Measurements from ENCODE around the gene HOXD3. TPM values are rescaled to one million over a fixed set of nuclear protein-coding genes. Genes with fewer than 3 reads are reported as not detected.
A peak's percentile ranks its signal among the peaks of the same experiment; 100 is the strongest.

HOXD3 gene
- total and polyA plus RNA-seq, 4 donors, result 0.07 to 2.5 (median 0.64) TPM

GRCh38 chr2:176149481-176149938 is 7.6 kb upstream of the HOXD3 start:
- DNase-seq (peak in 1 of 3 donors; percentile 8), ATAC-seq (ENCODE audit: insufficient read depth, low FRiP score) (no peak)
- 13 to 20% methylated on average over 22 of the region's 22 CpGs for WGBS, 2 donors
- peaks cover 0 to 7% (median 0%) of the 10 kb centered on the region in 5 donors for H3K4me1 ChIP-seq (ENCODE audit: control insufficient read depth in 5 of 5, insufficient read depth in 5 of 5, low read length in 5 of 5)
- H3K4me3 ChIP-seq, result no peak overlapping the region
- H3K27me3 ChIP-seq (ENCODE audit: control insufficient read depth in 3 of 3, insufficient read depth in 3 of 3, low read length in 2 of 3), result peaks cover 32 to 97% (median 92%) of the 10 kb centered on the region in 3 donors
- TF ChIP-seq, protein P1, sequence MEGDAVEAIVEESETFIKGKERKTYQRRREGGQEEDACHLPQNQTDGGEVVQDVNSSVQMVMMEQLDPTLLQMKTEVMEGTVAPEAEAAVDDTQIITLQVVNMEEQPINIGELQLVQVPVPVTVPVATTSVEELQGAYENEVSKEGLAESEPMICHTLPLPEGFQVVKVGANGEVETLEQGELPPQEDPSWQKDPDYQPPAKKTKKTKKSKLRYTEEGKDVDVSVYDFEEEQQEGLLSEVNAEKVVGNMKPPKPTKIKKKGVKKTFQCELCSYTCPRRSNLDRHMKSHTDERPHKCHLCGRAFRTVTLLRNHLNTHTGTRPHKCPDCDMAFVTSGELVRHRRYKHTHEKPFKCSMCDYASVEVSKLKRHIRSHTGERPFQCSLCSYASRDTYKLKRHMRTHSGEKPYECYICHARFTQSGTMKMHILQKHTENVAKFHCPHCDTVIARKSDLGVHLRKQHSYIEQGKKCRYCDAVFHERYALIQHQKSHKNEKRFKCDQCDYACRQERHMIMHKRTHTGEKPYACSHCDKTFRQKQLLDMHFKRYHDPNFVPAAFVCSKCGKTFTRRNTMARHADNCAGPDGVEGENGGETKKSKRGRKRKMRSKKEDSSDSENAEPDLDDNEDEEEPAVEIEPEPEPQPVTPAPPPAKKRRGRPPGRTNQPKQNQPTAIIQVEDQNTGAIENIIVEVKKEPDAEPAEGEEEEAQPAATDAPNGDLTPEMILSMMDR (IDR thresholded peaks at IDR 0.05; ENCODE audit: control extremely low read depth, extremely low read depth), result no peak
- H3K9ac ChIP-seq (ENCODE audit: insufficient read depth in 1 of 2, low read length in 2 of 2), result no peak overlapping the region
- H3K27ac ChIP-seq (ENCODE audit: low read depth in 1 of 2, low read length in 1 of 2), result no peak overlapping the region
- peaks cover 0 to 11% (median 0%) of the 10 kb centered on the region in 4 donors for H3K9me3 ChIP-seq (ENCODE audit: control insufficient read depth in 4 of 4, insufficient read depth in 3 of 4, low read length in 3 of 4)
- no peaks in the 10 kb centered on the region for H3K36me3 ChIP-seq (ENCODE audit: control insufficient read depth in 4 of 4, insufficient read depth in 4 of 4, low read length in 4 of 4)

DNA sequence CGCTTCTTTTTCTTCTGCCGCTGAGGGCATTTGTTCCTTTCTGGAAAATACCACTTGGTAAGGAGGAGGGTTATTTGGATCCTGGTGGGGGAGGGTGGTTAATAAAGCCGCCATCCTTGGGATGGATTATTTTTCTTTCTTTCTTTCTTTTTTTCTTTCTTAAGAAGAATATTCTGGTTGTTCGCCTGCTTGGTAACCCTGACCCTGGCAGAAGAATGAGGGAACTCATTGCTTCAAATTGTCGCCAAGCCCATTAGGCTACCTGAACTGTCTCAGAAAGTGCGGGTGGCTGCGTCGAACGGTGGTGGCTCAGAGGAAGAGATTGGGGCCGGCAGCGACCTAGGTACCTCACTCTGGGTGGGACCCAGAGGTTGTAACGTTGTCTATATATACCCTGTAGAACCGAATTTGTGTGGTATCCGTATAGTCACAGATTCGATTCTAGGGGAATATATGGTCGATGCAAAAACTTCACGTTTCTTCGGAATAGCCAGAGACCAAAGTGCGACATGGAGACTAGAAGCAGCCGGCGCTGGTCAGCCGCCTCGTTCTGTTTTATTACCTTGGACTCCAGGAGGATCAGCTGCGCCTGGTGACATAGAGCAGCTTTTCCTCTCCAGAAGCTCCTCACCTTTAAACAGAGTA is 7.0 kb upstream of the HOXD3 start:
- H3K27ac ChIP-seq (ENCODE audit: low read depth in 1 of 2, low read length in 1 of 2), result no peak overlapping the region
- DNase-seq, result peak in 1 of 3 donors; percentile 7
- 21 to 23% methylated on average over 24 of the region's 24 CpGs for WGBS, 2 donors

GRCh38 chr2:176150584-176151441 is 6.3 kb upstream of the HOXD3 start:
- H3K27ac ChIP-seq (ENCODE audit: low read depth in 1 of 2, low read length in 1 of 2), result no peak overlapping the region
- H3K27me3 ChIP-seq (ENCODE audit: control insufficient read depth in 3 of 3, insufficient read depth in 3 of 3, low read length in 2 of 3), result peaks cover 38 to 97% (median 92%) of the 10 kb centered on the region in 3 donors
- ATAC-seq (ENCODE audit: insufficient read depth, low FRiP score), result no peak
- TF ChIP-seq, protein P1 (IDR thresholded peaks at IDR 0.05; ENCODE audit: control extremely low read depth, extremely low read depth), result no peak
- WGBS, 2 donors, result 29 to 32% methylated on average over 14 of the region's 14 CpGs
- no peak overlapping the region for H3K4me3 ChIP-seq
- H3K4me1 ChIP-seq (ENCODE audit: control insufficient read depth in 5 of 5, insufficient read depth in 5 of 5, low read length in 5 of 5), result peaks cover 0 to 7% (median 0%) of the 10 kb centered on the region in 5 donors
- H3K36me3 ChIP-seq (ENCODE audit: control insufficient read depth in 4 of 4, insufficient read depth in 4 of 4, low read length in 4 of 4), result no peaks in the 10 kb centered on the region
- no peak overlapping the region for H3K9ac ChIP-seq (ENCODE audit: insufficient read depth in 1 of 2, low read length in 2 of 2)
- DNase-seq, result no peak
- peaks cover 0 to 12% (median 0%) of the 10 kb centered on the region in 4 donors for H3K9me3 ChIP-seq (ENCODE audit: control insufficient read depth in 4 of 4, insufficient read depth in 3 of 4, low read length in 3 of 4)

More for the DNA sequence above, 7.0 kb upstream of the HOXD3 start:
- no peaks in the 10 kb centered on the region for H3K36me3 ChIP-seq (ENCODE audit: control insufficient read depth in 4 of 4, insufficient read depth in 4 of 4, low read length in 4 of 4)
- H3K4me1 ChIP-seq (ENCODE audit: control insufficient read depth in 5 of 5, insufficient read depth in 5 of 5, low read length in 5 of 5), result peaks cover 0 to 7% (median 0%) of the 10 kb centered on the region in 5 donors
- no peak overlapping the region for H3K9ac ChIP-seq (ENCODE audit: insufficient read depth in 1 of 2, low read length in 2 of 2)
- H3K4me3 ChIP-seq, result no peak overlapping the region
- H3K9me3 ChIP-seq (ENCODE audit: control insufficient read depth in 4 of 4, insufficient read depth in 3 of 4, low read length in 3 of 4), result peaks cover 0 to 12% (median 0%) of the 10 kb centered on the region in 4 donors
- peaks cover 32 to 97% (median 92%) of the 10 kb centered on the region in 3 donors for H3K27me3 ChIP-seq (ENCODE audit: control insufficient read depth in 3 of 3, insufficient read depth in 3 of 3, low read length in 2 of 3)
- TF ChIP-seq, protein P1 (IDR thresholded peaks at IDR 0.05; ENCODE audit: control extremely low read depth, extremely low read depth), result no peak
- no peak for ATAC-seq (ENCODE audit: insufficient read depth, low FRiP score)

Data from lung (tissue), 12 donors.